GM12878 (cell line): ENCODE data around the gene NGFR. TPM values are rescaled to one million over a fixed set of nuclear protein-coding genes. Genes with fewer than 3 reads are reported as not detected.

Source experiments
- ATAC-seq: fragments of 200-7000 bp; cut with Tn5 transposase; 3 replicates; pipeline ENCODE4 v1.9.1; 2020; ENCODE audit warnings: mild to moderate bottlenecking, moderate library complexity
- BruUV-seq: library from RNA; stranded (reverse); fragments of 400-500 nt; replicated peaks from 2 replicates; lab custom pipeline; 2021; lab: Mats Ljungman, UMichigan
- CTCF ChIA-PET: fragments of 300-600 bp; sonication (Branson Sonifier 250); formaldehyde crosslinking; extraction: SDS; loops from one replicate; lab custom pipeline; 2021; ENCODE audit warnings: inconsistent platforms; lab: Yijun Ruan, JAX
- POLR2A ChIA-PET: fragments of 350-600 bp; formaldehyde crosslinking; extraction: SDS; loops from one replicate; lab custom pipeline; 2021; ENCODE audit warnings: inconsistent platforms; lab: Charles Lee
- RAD21 ChIA-PET: fragments of 300-600 bp; sonication (Branson Sonifier 250); formaldehyde crosslinking; loops from one replicate; lab custom pipeline; 2023; ENCODE audit warnings: antibody characterized with exemption; ENCODE audit not compliant: unreplicated experiment; lab: Charles Lee
- SMC1A ChIA-PET: fragments of 300-600 bp; sonication (Branson Sonifier 250); formaldehyde crosslinking; loops from one replicate; lab custom pipeline; 2023; ENCODE audit not compliant: unreplicated experiment, uncharacterized antibody; lab: Charles Lee
- DNase-seq: peaks from one replicate; pipeline ENCODE4 v3.0.0-alpha.2; 2011; ENCODE audit warnings: low read depth, low spot score
- FAIRE-seq: peaks from 3 replicates; lab custom pipeline; 2011; peaks lifted over from hg19 to GRCh38; lab: Jason Lieb, UNC
- H2AFZ ChIP-seq: 2 replicates; pipeline ENCODE4 v1.6.0; 2011; ENCODE audit warnings: low read depth, low read length, control low read depth; ENCODE audit not compliant: control insufficient read depth
- H3K27ac ChIP-seq: 2 replicates; pipeline ENCODE4 v1.5.1; 2011; ENCODE audit warnings: control low read depth; ENCODE audit not compliant: control insufficient read depth, insufficient read depth
- H3K27me3 ChIP-seq, 2 experiments: replicated peaks in 1 of 2; 2 replicates each; pipeline versions ENCODE4 v1.6.0 to v1.6.1; 2011; ENCODE audit warnings: low read length in 1 of 2; ENCODE audit not compliant: control insufficient read depth in 2 of 2, insufficient read depth in 2 of 2
- H3K36me3 ChIP-seq, 2 experiments: 2 replicates each; pipeline ENCODE4 v1.5.1; 2011; ENCODE audit warnings: low read length in 1 of 2; ENCODE audit not compliant: control insufficient read depth in 2 of 2, insufficient read depth in 2 of 2
- H3K4me1 ChIP-seq: 2 replicates; pipeline ENCODE4 v1.6.1; 2011; ENCODE audit warnings: mild to moderate bottlenecking, low read length, moderate library complexity, mixed read lengths; ENCODE audit not compliant: control insufficient read depth, insufficient read depth
- H3K4me2 ChIP-seq: 2 replicates; pipeline ENCODE4 v1.6.0; 2011; ENCODE audit warnings: control low read depth; ENCODE audit not compliant: control insufficient read depth, insufficient read depth
- H3K4me3 ChIP-seq: fragments of 200-600 bp; sonication (generic); 2 replicates; pipeline ENCODE4 v1.5.1; 2016
- H3K79me2 ChIP-seq: 2 replicates; pipeline ENCODE4 v1.6.0; 2011; ENCODE audit warnings: low read length; ENCODE audit not compliant: control insufficient read depth, insufficient read depth
- H3K9ac ChIP-seq: 2 replicates; pipeline ENCODE4 v1.8.0; 2011; ENCODE audit warnings: low read length, control low read depth, mixed read lengths; ENCODE audit not compliant: control insufficient read depth, insufficient read depth
- H3K9me3 ChIP-seq: replicated peaks from 3 replicates; pipeline ENCODE4 v1.5.1; 2011; ENCODE audit warnings: mild to moderate bottlenecking, low read length; ENCODE audit not compliant: control insufficient read depth, insufficient read depth
- H4K20me1 ChIP-seq: 2 replicates; pipeline ENCODE4 v1.6.0; 2011; ENCODE audit not compliant: control insufficient read depth, insufficient read depth
- ESRRA ChIP-seq: IDR thresholded peaks from 2 replicates; pipeline ENCODE4 v1.6.1; 2012; ENCODE audit warnings: mild to moderate bottlenecking, low read length, improper control_type of control experiment
- FOXK2 ChIP-seq: fragments of 450-650 bp; IDR thresholded peaks from 2 replicates; pipeline ENCODE4 v1.6.1; 2017; ENCODE audit warnings: mild to moderate bottlenecking, moderate library complexity
- POU2F2 ChIP-seq: IDR thresholded peaks from 3 replicates; pipeline ENCODE4 v1.6.1; 2011; ENCODE audit warnings: low read depth, mild to moderate bottlenecking, low read length, borderline replicate concordance
- RUNX3 ChIP-seq: IDR thresholded peaks from 2 replicates; pipeline ENCODE4 v1.6.1; 2012; ENCODE audit warnings: low read length, inconsistent platforms
- SREBF1 ChIP-seq: IDR thresholded peaks from 2 replicates; pipeline ENCODE4 v1.6.1; 2012; ENCODE audit warnings: mild to moderate bottlenecking, low read length
- USF1 ChIP-seq: IDR thresholded peaks from 2 replicates; pipeline ENCODE4 v1.6.1; 2011; ENCODE audit warnings: borderline replicate concordance, low read depth, mild to moderate bottlenecking, moderate library complexity, mixed read lengths, low read length; ENCODE audit not compliant: insufficient read depth; ENCODE audit errors: extremely low read length
- YY1 ChIP-seq: IDR thresholded peaks from 2 replicates; pipeline ENCODE4 v1.6.1; 2011; ENCODE audit warnings: low read depth, mild to moderate bottlenecking, low read length
- ZNF687 ChIP-seq: fragments of 450-650 bp; IDR thresholded peaks from 2 replicates; pipeline ENCODE4 v1.6.1; 2017; ENCODE audit warnings: mild to moderate bottlenecking, moderate library complexity
- WGBS: methylation state at CpG from one replicate; pipeline ENCODE4 v1.1.6; 2016; ENCODE audit warnings: low lambda C conversion rate; ENCODE audit not compliant: insufficient replicate concordance, insufficient coverage; ENCODE audit errors: missing lambda C conversion rate; 5-methylcytosine and 5-hydroxymethylcytosine counted together
- in situ Hi-C: fragments of 300-500 bp; cut with MboI; formaldehyde crosslinking; loops from 9 replicates; pipeline ENCODE4 v1.14.3; 2018; ENCODE audit warnings: mixed read lengths
- intact Hi-C: fragments of 100-400 bp; cut with micrococcal nuclease; formaldehyde crosslinking; loops from one replicate; pipeline ENCODE4 v1.14.2; 2022; ENCODE audit not compliant: unreplicated experiment
- polyA plus RNA-seq, 11 experiments: library from polyadenylated mRNA; depleted of rRNA in 4 of 11; unstranded in 6 of 11; stranded (reverse) in 5 of 11; fragments of >200 nt; fragmentation: Nextera tagmentation in 4 of 11; fragmentation: Illumina TruSeq in 1 of 11; extraction: Ambion mirVana in 4 of 11; extraction: Trizol in 1 of 11; gene quantifications; 1 replicate in 1 of 11; 2 replicates in 10 of 11; pipeline versions ENCODE4 v1.2.1 to v1.2.3, GENCODE V29; 2011 to 2016; ENCODE audit warnings: inconsistent platforms in 2 of 11, missing spikeins in 2 of 11, low read depth in 1 of 11
- total RNA-seq, 4 experiments: library from RNA; depleted of rRNA in 3 of 4; stranded (reverse); fragments of >200 nt in 3 of 4; fragmentation: Illumina TruSeq in 1 of 4; extraction: Trizol in 1 of 4; gene quantifications; 2 replicates each; pipeline versions ENCODE4 v1.2.1 to v1.2.3, GENCODE V29; 2013 to 2021
- TF ChIP-seq, protein P1 (sequence below): IDR thresholded peaks from 2 replicates; pipeline ENCODE4 v1.6.1; 2012; ENCODE audit warnings: mild to moderate bottlenecking, low read depth, low read length

The NGFR gene
- total and polyA plus RNA-seq, 10 of the 15 experiments (the other 5 are each of a cell fraction or from before 2014, with no cell fraction given): 0.05 to 0.28 (median 0.08) TPM; not detected in 1

DNA sequence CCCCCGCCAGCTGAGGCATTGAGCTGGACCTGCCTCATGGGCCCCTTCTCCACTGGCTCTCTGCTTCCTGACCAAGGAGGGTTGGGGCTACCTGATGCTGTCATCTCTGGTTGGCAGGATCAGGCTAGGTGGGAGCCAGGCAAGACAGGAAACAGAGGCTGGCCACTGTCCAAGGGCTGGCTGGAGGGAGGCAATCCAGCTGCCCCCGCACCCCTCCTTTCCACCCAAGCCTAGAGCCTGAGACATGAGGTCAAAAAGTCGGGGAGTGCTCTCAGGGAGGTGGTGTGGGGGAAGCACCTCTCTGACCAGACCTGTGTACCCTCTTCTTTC, 14.5 kb downstream of the NGFR start:
- Histone ChIP-seq H3K27me3 (no peaks in the 10 kb centered on the region; a peak in 2 of 4 replicates), H3K9me3 (no peaks in the 10 kb centered on the region), H2AFZ (no peak overlapping the region), H3K79me2 (no peaks in the 10 kb centered on the region), H3K36me3 (no peaks in the 10 kb centered on the region), H4K20me1 (no peaks in the 10 kb centered on the region), H3K4me3 (no peak overlapping the region), H3K4me2 (no peak overlapping the region), H3K9ac (no peak overlapping the region), H3K27ac (no peak overlapping the region), H3K4me1 (peaks cover 2% of the 10 kb centered on the region; the same call in 1 of the 2 replicates)
- ChIA-PET RAD21 (no interaction called here), CTCF (interaction anchor here (1.0 to 1.2 kb wide), 2 partner anchors 8 to 63 kb away, joined by 3 read pairs; no protein-coding TSS in a partner anchor), POLR2A (no interaction called here), SMC1A (no interaction called here)
- DNase-seq (no peak), FAIRE-seq (no peak), ATAC-seq (no peak)
- 17% methylated on average over 3 of the region's 3 CpGs for WGBS
- in situ Hi-C loops: no loop called here
- BruUV-seq: no TSS peak
- intact Hi-C loops: no loop called here
- TF ChIP-seq USF1 (no peak), FOXK2 (no peak), YY1 (no peak), SREBF1 (no peak), POU2F2 (no peak), ZNF687 (no peak), ESRRA (no peak), RUNX3 (no peak)
- TF ChIP-seq, protein P1, sequence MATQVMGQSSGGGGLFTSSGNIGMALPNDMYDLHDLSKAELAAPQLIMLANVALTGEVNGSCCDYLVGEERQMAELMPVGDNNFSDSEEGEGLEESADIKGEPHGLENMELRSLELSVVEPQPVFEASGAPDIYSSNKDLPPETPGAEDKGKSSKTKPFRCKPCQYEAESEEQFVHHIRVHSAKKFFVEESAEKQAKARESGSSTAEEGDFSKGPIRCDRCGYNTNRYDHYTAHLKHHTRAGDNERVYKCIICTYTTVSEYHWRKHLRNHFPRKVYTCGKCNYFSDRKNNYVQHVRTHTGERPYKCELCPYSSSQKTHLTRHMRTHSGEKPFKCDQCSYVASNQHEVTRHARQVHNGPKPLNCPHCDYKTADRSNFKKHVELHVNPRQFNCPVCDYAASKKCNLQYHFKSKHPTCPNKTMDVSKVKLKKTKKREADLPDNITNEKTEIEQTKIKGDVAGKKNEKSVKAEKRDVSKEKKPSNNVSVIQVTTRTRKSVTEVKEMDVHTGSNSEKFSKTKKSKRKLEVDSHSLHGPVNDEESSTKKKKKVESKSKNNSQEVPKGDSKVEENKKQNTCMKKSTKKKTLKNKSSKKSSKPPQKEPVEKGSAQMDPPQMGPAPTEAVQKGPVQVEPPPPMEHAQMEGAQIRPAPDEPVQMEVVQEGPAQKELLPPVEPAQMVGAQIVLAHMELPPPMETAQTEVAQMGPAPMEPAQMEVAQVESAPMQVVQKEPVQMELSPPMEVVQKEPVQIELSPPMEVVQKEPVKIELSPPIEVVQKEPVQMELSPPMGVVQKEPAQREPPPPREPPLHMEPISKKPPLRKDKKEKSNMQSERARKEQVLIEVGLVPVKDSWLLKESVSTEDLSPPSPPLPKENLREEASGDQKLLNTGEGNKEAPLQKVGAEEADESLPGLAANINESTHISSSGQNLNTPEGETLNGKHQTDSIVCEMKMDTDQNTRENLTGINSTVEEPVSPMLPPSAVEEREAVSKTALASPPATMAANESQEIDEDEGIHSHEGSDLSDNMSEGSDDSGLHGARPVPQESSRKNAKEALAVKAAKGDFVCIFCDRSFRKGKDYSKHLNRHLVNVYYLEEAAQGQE: no peak
